ENCODE data around the gene GPR17. TPM values are rescaled to one million over a fixed set of nuclear protein-coding genes. Genes with fewer than 3 reads are reported as not detected.

Gene GPR17
- total RNA-seq, 1 donor from 2014 or later, result not detected

DNA sequence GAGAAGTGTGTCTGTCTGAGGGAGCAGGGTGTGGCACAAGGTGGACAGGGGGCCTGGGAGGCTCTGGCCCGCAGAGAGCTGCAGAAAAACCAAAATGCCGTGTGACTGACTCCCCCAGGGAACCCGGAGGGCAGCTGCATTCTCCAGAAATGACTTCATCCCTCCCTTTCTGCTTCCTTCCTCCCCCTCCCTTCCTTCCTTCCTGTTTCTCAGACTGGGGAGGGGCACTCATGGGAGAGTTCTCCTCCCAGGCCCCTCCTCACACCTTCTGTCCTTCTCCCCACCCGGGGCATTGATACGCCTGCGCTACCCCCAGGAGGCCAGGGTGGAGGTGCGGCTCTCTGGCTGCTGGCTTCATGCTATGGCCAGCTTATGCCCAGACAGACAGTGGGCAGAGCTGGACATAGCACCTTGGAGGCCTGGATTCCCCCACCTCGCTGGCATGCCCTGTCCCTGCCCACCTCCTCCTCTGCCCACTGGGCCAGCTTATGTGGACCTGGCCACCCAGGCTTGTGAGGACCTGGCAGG, 8.2 kb upstream of the GPR17 start:
- H3K27me3 ChIP-seq (ENCODE audit: control insufficient read depth, insufficient read depth, low read length), result no peaks in the 10 kb centered on the region
- peak; percentile 74 for DNase-seq (ENCODE audit: low read depth)
- no peak for FAIRE-seq
- no peak overlapping the region for H3K4me3 ChIP-seq (ENCODE audit: low read depth, low read length)
- no peaks in the 10 kb centered on the region for H3K36me3 ChIP-seq (ENCODE audit: control insufficient read depth, insufficient read depth, low read length)
- TF ChIP-seq, protein P1, sequence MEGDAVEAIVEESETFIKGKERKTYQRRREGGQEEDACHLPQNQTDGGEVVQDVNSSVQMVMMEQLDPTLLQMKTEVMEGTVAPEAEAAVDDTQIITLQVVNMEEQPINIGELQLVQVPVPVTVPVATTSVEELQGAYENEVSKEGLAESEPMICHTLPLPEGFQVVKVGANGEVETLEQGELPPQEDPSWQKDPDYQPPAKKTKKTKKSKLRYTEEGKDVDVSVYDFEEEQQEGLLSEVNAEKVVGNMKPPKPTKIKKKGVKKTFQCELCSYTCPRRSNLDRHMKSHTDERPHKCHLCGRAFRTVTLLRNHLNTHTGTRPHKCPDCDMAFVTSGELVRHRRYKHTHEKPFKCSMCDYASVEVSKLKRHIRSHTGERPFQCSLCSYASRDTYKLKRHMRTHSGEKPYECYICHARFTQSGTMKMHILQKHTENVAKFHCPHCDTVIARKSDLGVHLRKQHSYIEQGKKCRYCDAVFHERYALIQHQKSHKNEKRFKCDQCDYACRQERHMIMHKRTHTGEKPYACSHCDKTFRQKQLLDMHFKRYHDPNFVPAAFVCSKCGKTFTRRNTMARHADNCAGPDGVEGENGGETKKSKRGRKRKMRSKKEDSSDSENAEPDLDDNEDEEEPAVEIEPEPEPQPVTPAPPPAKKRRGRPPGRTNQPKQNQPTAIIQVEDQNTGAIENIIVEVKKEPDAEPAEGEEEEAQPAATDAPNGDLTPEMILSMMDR (IDR thresholded peaks at IDR 0.05; ENCODE audit: insufficient read depth, low read length, severe bottlenecking), result no peak

DNA sequence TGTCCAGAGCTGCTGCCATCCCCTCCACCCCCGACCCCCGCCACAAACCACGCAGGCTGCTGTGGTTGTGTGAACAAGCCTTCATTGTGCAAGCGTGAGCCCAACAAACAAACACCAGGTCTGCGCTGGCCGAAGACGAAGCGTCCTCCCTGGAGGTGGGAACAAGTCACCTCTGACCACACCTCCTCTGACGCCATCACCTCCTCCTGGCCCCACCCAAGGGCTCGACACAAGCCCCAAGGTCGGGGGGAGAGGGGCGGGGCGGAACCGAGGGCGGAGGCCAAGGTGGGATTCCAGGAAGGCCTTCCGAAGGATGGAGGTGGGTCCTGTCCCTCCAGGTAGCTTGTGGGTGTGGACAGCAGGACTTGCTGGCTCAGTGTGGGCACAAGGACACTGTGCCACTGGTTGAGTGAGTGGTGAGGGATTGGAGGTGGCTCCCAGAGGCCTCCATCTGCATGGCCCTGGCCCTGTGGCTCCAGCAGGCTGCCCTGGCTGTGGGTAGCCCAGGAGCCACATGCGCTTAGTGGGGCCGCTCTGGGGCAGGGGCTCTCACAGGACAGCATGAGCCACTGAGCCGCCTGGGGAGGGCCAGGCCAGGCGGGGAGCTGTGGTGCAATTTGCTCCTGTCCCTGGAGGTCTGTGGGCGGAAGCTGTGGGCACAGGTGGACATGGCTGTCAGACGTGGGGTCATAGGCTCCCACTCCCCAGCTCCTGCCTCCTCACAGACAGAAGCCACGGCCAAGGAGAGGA, 7.4 kb upstream of the GPR17 start:
- FAIRE-seq (no peak), DNase-seq (ENCODE audit: low read depth) (peak; percentile 28)
- TF ChIP-seq, protein P1 (IDR thresholded peaks at IDR 0.05; ENCODE audit: insufficient read depth, low read length, severe bottlenecking), result no peak
- H3K27me3 ChIP-seq (ENCODE audit: control insufficient read depth, insufficient read depth, low read length), result no peaks in the 10 kb centered on the region
- H3K4me3 ChIP-seq (ENCODE audit: low read depth, low read length), result no peak overlapping the region
- H3K36me3 ChIP-seq (ENCODE audit: control insufficient read depth, insufficient read depth, low read length), result no peaks in the 10 kb centered on the region

DNA sequence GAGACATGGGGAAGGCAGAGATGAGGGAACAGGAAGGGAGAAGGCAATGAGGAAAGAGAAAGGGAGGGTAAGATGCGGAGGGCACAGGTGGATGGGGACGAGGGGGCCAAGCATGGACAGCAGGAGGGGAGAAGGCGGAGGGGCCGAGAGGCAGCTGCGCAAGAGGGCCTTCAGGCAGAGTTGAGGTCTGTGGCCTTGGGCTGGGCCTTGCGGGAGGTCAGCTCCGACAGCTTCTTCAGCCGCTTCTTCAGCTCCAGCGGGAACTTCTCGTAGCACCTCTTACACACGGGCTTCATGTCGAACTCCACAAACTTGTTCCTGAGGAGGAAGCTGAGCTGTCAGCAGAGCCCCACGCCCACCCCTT, 6.9 kb upstream of the GPR17 start:
- Histone ChIP-seq H3K4me3 (ENCODE audit: low read depth, low read length) (no peak overlapping the region), H3K36me3 (ENCODE audit: control insufficient read depth, insufficient read depth, low read length) (no peaks in the 10 kb centered on the region), H3K27me3 (ENCODE audit: control insufficient read depth, insufficient read depth, low read length) (no peaks in the 10 kb centered on the region)
- DNase-seq (ENCODE audit: low read depth), result no peak
- TF ChIP-seq, protein P1 (IDR thresholded peaks at IDR 0.05; ENCODE audit: insufficient read depth, low read length, severe bottlenecking), result no peak
- no peak for FAIRE-seq

DNA sequence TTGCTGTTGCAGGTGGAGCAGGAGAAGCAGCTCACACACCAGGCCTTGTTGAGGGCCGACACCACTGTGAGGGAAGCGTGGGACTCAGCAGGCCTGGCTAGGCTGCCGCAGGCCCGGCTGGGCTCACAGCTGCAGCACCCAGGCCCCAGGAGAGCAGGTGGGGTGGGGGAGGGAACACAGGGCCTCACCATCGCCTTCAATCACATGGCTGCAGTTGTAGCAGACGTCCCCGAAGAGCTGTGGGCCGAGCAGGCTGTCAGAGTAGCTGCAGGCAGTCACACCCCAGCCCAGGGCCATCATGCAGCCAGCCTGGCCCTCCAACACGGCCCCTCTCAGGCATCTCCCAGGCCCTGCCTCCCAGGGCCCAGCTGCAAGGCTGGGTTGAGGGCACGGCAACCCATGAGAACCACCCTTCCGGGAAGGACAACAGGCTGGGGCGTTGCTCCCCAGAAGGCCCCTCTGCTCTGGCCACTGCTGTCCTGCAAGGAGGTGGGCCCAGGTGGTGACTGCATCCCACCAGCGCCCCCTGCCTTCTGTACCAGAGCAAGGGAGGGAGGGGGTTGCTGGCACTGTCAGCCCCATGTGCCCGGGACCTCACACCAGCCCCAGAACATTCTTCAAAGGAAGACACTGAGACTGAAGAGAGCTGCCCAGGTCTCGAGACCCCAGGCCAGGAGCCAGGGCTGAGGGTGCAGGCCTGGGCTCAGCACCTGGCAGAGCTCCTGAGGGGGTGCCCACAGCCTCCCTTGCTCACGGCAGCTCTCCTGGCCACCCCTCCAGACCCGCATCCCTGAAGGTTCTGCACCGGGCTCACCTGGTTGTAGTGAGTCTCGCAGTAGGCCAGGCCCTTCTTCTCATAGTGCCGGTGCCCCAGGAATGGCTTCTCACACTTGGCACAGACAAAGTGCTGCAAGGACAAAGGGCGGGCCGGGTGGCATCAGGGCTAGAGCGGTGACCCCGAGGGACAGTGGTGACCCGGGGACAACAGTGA, 5.6 kb upstream of the GPR17 start:
- no peak overlapping the region for H3K4me3 ChIP-seq (ENCODE audit: low read depth, low read length)
- no peak for FAIRE-seq
- TF ChIP-seq, protein P1 (IDR thresholded peaks at IDR 0.05; ENCODE audit: insufficient read depth, low read length, severe bottlenecking), result no peak
- no peaks in the 10 kb centered on the region for H3K27me3 ChIP-seq (ENCODE audit: control insufficient read depth, insufficient read depth, low read length)
- H3K36me3 ChIP-seq (ENCODE audit: control insufficient read depth, insufficient read depth, low read length), result no peaks in the 10 kb centered on the region
- no peak for DNase-seq (ENCODE audit: low read depth)

DNA sequence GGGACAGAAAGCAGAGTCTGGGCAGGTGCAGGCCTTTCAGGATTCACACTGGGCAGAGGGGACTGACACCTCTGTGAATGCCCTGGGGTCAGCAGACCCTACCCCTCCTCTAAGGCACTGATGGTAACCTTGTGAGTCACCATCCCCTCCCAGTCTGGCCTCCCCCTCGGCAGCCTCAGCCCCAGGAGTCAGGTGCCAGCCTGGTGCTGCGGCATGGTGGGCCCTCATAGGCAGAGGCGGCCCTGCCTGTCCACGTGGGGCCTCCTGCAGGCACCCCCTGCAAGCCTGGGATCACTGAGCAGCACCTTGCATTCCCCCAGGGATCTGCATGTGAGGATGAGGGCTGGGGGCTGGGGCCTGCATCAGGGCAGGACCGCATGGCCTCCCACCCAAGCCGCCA, 4.8 kb upstream of the GPR17 start:
- TF ChIP-seq, protein P1 (IDR thresholded peaks at IDR 0.05; ENCODE audit: insufficient read depth, low read length, severe bottlenecking), result no peak
- Histone ChIP-seq H3K36me3 (ENCODE audit: control insufficient read depth, insufficient read depth, low read length) (no peaks in the 10 kb centered on the region), H3K27me3 (ENCODE audit: control insufficient read depth, insufficient read depth, low read length) (no peaks in the 10 kb centered on the region), H3K4me3 (ENCODE audit: low read depth, low read length) (no peak overlapping the region)
- FAIRE-seq, result no peak
- DNase-seq (ENCODE audit: low read depth), result no peak

All from bronchial epithelial cell (primary cell).